ENCODE data around the gene SLC38A1.

GRCh38 chr12:46212108-46212982, 56.5 kb downstream of the SLC38A1 start:
- TF ChIP-seq, protein P1, sequence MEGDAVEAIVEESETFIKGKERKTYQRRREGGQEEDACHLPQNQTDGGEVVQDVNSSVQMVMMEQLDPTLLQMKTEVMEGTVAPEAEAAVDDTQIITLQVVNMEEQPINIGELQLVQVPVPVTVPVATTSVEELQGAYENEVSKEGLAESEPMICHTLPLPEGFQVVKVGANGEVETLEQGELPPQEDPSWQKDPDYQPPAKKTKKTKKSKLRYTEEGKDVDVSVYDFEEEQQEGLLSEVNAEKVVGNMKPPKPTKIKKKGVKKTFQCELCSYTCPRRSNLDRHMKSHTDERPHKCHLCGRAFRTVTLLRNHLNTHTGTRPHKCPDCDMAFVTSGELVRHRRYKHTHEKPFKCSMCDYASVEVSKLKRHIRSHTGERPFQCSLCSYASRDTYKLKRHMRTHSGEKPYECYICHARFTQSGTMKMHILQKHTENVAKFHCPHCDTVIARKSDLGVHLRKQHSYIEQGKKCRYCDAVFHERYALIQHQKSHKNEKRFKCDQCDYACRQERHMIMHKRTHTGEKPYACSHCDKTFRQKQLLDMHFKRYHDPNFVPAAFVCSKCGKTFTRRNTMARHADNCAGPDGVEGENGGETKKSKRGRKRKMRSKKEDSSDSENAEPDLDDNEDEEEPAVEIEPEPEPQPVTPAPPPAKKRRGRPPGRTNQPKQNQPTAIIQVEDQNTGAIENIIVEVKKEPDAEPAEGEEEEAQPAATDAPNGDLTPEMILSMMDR (IDR thresholded peaks at IDR 0.05 in 8 of 11, conservative IDR thresholded peaks at IDR 0.05 in 3 of 11): no peak
- TF ChIP-seq POLR2A (IDR thresholded peaks at IDR 0.05) (no peak), POLR2AphosphoS5 (IDR thresholded peaks at IDR 0.05) (no peak)
